HepG2 (cell line): Measurements from ENCODE around the gene ARMC3.

Experiments
- ASH2L ChIP-seq: fragments of 300-600, 200-600 bp; sonication (generic); IDR thresholded peaks from 2 replicates; pipeline ENCODE4 v1.7.0; 2017; ENCODE audit warnings: low read depth, mild to moderate bottlenecking, moderate library complexity, mixed read lengths, low read length; ENCODE audit not compliant: insufficient read length
- MAX ChIP-seq: IDR thresholded peaks from 2 replicates; pipeline ENCODE4 v1.6.1; 2012; ENCODE audit warnings: inconsistent platforms
- MIXL1 ChIP-seq: IDR thresholded peaks from 2 replicates; pipeline ENCODE4 v1.6.1; 2016
- POLR2A ChIP-seq, 2 experiments: IDR thresholded peaks; 2 replicates each; pipeline ENCODE4 v1.6.1; 2011; ENCODE audit warnings: low read depth in 2 of 2, low read length in 2 of 2, mild to moderate bottlenecking in 1 of 2, moderate library complexity in 1 of 2; ENCODE audit not compliant: insufficient read depth in 1 of 2
- PRPF4 ChIP-seq: fragments of 200-400 bp; formaldehyde crosslinking; IDR thresholded peaks from 2 replicates; pipeline ENCODE4 v1.6.1; 2016; ENCODE audit warnings: low read length, low read depth; ENCODE audit not compliant: poor library complexity, severe bottlenecking
- TBL1XR1 ChIP-seq: fragments of 150-350 bp; IDR thresholded peaks from 2 replicates; pipeline ENCODE4 v1.6.1; 2014; ENCODE audit warnings: borderline replicate concordance, low read length; ENCODE audit not compliant: partially characterized antibody
- ZNF747 ChIP-seq: sonication (generic); formaldehyde crosslinking; IDR thresholded peaks from 2 replicates; pipeline ENCODE4 v1.8.1; 2023; ENCODE audit warnings: missing genetic modification reagents, mild to moderate bottlenecking, borderline replicate concordance
- TF ChIP-seq, protein P1 (sequence below): sonication (generic); formaldehyde crosslinking; IDR thresholded peaks from 2 replicates; pipeline ENCODE4 v1.8.0; 2022; ENCODE audit warnings: mild to moderate bottlenecking, missing genetic modification reagents; ENCODE audit not compliant: insufficient replicate concordance
- TF ChIP-seq, protein P2 (sequence below), 2 experiments: sonication (generic) in 1 of 2; formaldehyde crosslinking in 1 of 2; IDR thresholded peaks; 2 replicates each; pipeline versions ENCODE4 v1.4.0 to v1.6.1; 2018 to 2020; ENCODE audit warnings: missing genetic modification reagents in 2 of 2, borderline replicate concordance in 1 of 2, low read depth in 1 of 2, mild to moderate bottlenecking in 1 of 2, missing biosample characterization in 1 of 2
- TF ChIP-seq, protein P3 (sequence below): sonication (generic); formaldehyde crosslinking; IDR thresholded peaks from 2 replicates; pipeline ENCODE4 v1.5.1; 2020; ENCODE audit warnings: mild to moderate bottlenecking, missing genetic modification reagents, moderate library complexity

DNA sequence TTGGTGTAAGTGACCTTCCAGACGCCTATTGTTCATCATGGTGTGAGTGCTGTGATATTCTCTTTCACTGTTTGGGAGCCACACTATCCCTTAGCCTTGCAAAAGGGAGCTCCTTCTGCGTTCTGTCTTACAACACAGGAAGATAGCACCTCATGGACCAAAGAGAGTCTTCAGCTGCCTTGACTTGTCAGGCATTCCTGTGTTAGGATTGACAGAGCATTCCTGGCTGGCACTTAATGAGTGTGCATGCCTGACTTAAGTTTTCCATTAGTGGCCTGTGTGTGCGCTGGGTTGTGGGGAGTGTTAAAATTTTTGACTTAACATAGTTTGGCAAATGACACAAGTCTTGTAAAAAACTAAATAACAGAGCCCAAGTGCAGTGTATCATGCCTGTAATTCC, 145.7 kb downstream of the ARMC3 start:
- TF ChIP-seq POLR2A (IDR thresholded peaks at IDR 0.05; ENCODE audit: insufficient read depth in 1 of 2, low read depth in 2 of 2, low read length in 2 of 2) = no peak
- TF ChIP-seq PRPF4 = no peak
- TF ChIP-seq, protein P1, sequence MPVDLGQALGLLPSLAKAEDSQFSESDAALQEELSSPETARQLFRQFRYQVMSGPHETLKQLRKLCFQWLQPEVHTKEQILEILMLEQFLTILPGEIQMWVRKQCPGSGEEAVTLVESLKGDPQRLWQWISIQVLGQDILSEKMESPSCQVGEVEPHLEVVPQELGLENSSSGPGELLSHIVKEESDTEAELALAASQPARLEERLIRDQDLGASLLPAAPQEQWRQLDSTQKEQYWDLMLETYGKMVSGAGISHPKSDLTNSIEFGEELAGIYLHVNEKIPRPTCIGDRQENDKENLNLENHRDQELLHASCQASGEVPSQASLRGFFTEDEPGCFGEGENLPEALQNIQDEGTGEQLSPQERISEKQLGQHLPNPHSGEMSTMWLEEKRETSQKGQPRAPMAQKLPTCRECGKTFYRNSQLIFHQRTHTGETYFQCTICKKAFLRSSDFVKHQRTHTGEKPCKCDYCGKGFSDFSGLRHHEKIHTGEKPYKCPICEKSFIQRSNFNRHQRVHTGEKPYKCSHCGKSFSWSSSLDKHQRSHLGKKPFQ (CRISPR knock-in tag) = no peak
- TF ChIP-seq, protein P2, sequence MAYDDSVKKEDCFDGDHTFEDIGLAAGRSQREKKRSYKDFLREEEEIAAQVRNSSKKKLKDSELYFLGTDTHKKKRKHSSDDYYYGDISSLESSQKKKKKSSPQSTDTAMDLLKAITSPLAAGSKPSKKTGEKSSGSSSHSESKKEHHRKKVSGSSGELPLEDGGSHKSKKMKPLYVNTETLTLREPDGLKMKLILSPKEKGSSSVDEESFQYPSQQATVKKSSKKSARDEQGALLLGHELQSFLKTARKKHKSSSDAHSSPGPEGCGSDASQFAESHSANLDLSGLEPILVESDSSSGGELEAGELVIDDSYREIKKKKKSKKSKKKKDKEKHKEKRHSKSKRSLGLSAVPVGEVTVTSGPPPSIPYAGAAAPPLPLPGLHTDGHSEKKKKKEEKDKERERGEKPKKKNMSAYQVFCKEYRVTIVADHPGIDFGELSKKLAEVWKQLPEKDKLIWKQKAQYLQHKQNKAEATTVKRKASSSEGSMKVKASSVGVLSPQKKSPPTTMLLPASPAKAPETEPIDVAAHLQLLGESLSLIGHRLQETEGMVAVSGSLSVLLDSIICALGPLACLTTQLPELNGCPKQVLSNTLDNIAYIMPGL (CRISPR knock-in tag; IDR thresholded peaks at IDR 0.05; ENCODE audit: borderline replicate concordance in 1 of 2, low read depth in 1 of 2) = no peak
- no peak for TF ChIP-seq MAX
- TF ChIP-seq TBL1XR1 = no peak
- no peak for TF ChIP-seq ASH2L
- TF ChIP-seq, protein P3, sequence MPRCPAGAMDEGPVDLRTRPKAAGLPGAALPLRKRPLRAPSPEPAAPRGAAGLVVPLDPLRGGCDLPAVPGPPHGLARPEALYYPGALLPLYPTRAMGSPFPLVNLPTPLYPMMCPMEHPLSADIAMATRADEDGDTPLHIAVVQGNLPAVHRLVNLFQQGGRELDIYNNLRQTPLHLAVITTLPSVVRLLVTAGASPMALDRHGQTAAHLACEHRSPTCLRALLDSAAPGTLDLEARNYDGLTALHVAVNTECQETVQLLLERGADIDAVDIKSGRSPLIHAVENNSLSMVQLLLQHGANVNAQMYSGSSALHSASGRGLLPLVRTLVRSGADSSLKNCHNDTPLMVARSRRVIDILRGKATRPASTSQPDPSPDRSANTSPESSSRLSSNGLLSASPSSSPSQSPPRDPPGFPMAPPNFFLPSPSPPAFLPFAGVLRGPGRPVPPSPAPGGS = no peak
- no peak for TF ChIP-seq MIXL1
- TF ChIP-seq ZNF747 (CRISPR knock-in tag) = no peak
